HG03045 (cell line): ENCODE data around the gene TMEM150B.

Experiments
- ATAC-seq: cut with Tn5 transposase; IDR thresholded peaks from one replicate; pipeline ENCODE4 v1.9.1; 2021; ENCODE audit warnings: mild to moderate bottlenecking, moderate library complexity; ENCODE audit not compliant: unreplicated experiment

Gene TMEM150B

DNA sequence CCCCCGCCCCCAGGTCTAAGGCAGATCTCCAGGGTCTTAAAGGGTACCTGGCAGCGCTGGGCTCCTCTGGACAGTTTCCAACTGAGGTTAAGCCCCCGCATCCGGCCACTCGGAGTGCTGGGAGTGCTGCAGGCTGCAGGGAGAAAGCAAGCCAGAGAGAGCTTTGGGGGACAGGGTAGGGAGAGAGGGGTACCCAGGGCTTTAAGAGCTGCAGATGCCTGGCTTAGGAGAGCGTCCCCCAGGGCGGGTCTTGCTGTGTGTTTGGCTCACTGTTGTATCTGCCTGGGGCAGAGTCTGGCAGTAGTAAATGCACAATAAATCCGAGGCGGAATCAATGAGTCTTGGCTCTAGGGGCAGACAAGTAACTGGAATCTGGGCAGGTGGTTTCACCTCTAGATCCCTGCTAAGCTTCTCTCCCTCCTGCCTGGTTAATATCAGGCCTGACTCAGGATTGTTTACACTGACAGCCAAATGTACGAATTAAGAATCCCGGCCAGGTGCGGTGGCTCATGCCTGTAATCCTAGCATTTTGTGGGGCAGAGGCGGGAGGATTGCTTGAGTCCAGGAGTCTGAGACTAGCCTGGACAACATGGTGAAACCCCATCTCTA, 30.2 kb upstream of the TMEM150B start:
- no peak for ATAC-seq

- ATAC-seq: no peak
Measured at GRCh38 chr19:55354698-55355212, 29.6 kb upstream of the TMEM150B start, which contains the start of gene COX6B2. Gene COX6B2 (minus strand): TSS chr19:55354719. CDS start chr19:55354521, 198 bp downstream.

GRCh38 chr19:55353803-55354697, 28.9 kb upstream of the TMEM150B start:
- no peak for ATAC-seq

- ATAC-seq: no peak
Measured at GRCh38 chr19:55353356-55353802, 28.2 kb upstream of the TMEM150B start.

DNA sequence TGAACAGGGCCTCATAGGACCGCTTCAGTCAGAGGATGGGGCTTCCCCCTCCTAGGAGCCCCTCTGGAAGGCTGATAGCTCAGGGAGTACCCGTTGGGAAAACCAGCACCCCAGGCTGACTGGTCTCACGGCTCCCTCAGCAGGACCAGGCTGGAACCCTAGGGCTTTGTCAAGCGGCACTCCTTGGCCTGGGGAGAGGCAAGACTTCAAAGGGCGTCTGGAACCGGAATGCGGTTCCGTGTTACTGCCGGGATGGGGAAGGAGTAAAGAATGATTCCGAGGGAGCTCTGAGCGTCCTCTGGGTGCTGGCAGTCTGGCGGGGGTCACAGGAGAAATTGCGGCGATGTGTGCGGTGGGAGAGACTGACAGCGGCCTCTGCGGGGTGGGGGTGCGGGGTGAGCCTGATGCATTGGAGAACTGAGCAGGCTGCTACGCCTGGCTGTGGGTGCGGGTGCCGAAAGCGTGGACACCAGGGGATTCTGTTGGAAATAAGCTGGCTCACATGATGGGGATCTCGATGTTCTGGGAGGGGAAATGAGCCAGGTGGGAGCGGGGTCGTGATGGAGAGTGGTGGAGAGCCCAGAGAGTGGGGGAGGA, 27.5 kb upstream of the TMEM150B start:
- no peak for ATAC-seq

DNA sequence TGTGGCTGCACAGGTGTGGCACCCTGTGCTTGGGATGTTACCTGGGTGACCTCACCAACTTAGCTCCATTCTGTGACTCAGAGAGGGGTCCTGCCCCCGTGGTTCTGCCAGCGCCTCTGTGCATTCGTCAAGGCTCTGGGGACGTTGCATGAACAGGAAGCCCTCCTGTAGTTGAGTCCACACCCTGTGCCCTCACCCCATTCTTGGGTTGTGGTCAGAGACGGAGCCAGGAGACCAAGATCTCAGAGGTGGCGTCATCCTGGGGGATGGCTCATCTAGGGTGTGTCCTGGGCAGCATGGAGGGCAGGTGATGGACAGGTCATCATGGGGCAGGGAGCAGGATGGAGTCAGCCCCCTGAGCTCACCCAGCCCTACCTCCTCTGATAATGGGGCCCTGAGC, 26.9 kb upstream of the TMEM150B start:
- no peak for ATAC-seq

DNA sequence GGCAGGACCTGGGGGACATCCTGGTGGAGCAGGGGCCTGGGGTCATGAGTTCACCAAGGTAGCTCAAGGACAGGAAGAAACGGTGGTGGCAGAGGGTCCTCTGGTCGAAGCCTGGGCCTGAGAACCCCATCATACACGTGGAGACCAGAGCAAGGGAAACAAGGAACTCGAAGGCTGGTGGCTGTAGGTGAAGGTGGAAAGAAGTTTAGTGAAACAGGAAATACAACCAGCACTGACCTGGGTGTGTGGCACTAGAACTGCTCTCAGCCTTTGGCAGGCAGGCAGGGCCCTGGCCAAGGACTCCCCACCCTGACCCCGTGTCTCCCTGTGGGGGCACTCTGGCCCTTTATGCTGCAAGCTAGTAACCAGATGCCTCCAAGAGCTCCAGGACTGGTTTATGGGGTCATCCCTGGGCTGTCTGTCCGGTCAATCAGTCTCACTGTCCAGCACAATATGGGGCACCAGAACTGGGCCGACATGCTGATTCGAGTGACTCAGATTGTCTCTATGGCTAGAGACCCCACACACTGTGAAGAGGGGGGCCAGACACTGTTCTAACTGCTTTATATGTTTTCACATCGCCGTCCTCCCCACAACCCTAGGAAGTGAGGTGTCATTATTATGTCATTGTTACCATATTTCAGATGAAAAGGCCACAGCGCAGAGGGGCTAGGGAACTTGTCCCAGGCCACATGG, 25.6 kb upstream of the TMEM150B start:
- ATAC-seq: no peak

GRCh38 chr19:55348317-55349034, 23.3 kb upstream of the TMEM150B start:
- ATAC-seq: no peak

DNA sequence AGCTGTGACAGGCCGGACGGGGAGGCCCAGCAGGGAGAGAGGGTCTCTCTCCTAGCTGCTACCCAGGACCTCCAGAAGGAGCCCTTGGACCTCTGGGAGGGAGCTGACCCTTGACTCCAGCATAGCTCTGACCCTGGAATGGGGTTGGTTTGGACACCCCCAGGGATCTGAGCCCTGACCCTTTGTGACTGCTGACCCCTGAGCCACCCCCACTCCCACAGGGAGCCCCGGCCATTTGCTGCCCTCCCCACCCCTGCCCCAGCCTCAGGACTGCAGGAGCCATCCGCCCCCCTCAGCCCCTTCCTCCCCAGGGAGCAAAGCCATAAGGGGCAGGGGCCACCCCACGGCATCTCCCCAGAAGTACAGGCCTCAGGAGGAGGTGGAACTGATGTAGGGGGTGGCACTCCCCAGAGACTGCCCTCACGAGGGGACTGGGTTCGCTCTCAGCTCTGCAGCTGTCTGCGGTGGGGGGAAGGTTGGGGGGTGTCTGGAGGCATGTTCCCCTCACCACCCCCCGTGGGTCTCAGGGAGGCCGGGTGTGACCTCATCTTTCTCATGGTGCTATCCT, 22.4 kb upstream of the TMEM150B start:
- ATAC-seq: no peak

DNA sequence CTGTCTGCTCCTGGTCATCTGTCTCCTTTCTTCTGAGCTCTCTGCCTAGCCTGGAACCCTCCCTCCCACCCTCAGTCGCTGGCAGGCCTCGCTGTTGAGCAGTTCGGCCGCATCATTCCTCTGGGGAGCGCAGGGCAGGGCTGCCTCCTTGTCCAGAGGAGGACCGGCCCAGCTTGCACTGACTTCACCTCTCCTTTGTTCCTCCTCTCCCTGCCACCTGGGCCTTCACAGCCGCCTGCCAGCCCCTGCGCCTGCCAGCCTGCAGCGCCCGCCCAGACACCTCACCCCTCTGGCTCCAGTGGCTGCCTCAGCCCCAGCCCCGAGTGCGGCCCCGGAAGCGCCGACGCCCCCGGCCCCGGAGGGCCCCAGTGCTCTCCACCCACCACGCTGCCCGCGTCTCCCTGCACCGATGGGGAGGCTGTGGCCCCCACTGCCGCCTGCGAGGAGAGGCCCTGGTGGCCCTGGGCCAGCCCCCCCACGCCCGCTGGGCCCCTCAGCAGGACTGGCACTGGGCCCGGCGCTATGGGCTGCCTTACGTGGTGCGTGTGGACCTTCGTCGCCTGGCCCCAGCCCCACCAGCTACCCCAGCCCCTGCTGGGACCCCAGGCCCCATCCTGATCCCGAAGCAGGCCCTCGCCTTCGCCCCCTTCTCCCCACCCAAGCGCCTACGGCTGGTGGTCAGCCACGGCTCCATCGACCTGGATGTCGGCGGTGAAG, 21.7 kb upstream of the TMEM150B start:
- ATAC-seq: no peak

GRCh38 chr19:55345818-55346724, 20.9 kb upstream of the TMEM150B start:
- no peak for ATAC-seq

GRCh38 chr19:55345101-55345817, 20.1 kb upstream of the TMEM150B start:
- no peak for ATAC-seq

DNA sequence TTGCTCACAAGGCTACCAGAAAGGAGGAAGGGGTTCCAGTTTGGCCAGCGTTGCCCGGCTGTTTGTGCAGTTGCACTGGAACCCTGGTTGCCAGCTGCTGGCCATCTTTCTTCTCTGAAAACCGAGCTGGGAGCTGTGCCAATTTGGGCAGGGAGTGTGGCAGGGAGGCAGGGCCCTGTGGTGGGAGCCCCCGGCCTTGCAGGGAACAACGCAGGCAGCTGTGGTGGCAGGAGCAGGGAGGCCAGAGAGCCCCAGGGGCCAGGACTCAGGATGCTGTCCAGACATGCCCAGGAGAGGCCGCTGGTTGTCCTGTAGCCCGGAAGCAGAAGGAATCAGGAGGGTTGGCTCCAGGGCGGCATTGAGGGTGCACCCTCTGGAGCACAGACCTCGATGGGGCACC, 19.3 kb upstream of the TMEM150B start:
- no peak for ATAC-seq

DNA sequence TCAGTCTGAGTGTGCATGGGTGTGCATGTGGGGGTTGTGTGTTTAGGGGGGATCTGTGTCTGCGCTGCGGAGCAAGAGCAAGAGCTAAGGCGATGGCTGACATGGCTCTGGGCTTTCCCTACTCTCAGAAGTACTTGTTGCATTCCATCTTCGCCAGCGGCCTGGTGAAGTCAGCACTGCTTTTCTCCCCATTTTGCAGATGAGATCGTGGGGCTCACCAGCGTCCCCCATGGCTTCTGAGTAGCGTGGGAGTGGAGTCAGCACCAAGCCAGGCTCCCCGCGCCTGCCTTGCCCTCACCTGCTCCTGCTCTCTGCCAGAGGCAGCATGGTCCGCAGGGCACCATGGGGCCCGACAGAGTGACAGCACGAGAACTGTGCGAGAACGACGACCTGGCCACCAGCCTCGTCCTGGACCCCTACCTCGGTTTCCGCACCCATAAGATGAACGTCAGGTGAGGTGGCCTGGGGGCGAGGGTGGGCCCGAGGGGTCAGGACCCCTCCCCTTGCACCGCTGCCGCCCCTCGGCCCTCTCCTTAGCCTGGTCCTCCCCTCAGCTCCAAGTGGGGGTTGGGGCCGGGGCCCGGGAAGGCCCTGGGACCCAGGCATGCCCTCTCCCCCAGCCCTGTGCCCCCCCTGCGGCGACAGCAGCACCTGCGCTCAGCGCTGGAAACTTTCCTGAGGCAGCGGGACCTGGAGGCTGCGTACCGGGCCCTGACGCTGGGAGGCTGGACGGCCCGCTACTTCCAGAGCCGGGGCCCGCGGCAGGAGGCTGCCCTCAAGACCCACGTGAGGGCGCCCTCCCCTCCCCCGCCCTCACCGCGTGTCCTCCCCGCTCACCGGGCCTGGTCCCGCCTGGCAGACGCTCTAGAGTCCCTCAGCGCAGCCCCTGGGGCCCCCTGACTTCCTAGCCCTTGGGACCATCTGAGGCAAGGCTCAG, 16.7 kb upstream of the TMEM150B start:
- no peak for ATAC-seq

DNA sequence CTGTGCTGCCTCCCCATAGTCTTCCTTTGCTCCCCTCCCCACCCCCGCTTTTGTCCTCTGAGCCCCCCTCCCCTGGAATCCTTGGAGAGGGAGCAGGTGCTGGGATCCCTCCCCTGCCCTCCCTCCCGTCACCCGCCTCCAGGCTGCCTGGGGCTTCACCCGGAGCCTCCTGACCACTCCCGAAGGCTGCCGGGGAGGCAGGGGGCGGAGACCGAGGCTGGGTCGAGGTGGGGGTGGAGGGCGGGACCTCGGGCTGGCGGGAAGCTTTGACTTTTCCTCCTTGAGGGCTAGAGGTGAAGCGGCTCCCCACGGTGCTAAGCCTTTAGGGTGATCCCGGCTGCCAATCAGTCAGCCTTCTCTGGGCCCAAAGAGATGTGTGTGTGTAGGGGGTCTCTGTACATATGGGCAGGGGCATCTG, 16.0 kb upstream of the TMEM150B start:
- no peak for ATAC-seq

DNA sequence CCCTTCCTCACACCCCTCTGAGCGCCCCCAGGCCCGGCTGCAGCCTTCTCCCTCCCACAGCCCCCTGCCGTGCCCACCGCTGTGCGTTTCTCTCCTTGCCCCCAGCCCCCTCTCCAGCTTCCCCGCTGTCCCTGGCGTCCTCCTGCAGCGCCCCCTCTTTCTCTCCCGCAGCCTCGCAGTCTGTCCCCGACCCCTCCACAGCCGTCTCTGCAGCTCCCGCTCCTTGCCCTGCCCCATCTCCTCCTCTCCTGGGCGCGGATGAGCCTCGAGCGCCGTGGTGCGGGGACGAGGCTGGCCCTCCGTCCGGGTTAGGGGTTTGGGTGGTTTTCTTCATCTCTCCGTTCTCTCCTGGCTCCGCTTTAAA, 15.6 kb upstream of the TMEM150B start:
- no peak for ATAC-seq
